GM23338 (cell line): ENCODE data around the gene IRF8.

Experiments
- CREB1 ChIP-seq: fragments of 250-450 bp; sonication (Bioruptor Pico); IDR thresholded peaks from 2 replicates; pipeline ENCODE4 v1.5.0; 2020; ENCODE audit warnings: low read depth, mild to moderate bottlenecking, moderate library complexity
- EZH2 ChIP-seq: fragments of 200-600 bp; sonication (generic); IDR thresholded peaks from one replicate; pipeline ENCODE4 v1.8.0; 2017; ENCODE audit warnings: antibody characterized with exemption, mild to moderate bottlenecking, low read depth; ENCODE audit not compliant: unreplicated experiment
- EZH2phosphoT487 ChIP-seq: fragments of 200-600 bp; sonication (generic); IDR thresholded peaks from one replicate; pipeline ENCODE4 v1.8.1; 2018; ENCODE audit warnings: antibody characterized with exemption; ENCODE audit not compliant: unreplicated experiment
- JUNB ChIP-seq: IDR thresholded peaks from one replicate; pipeline ENCODE4 v1.6.1; 2016; ENCODE audit warnings: antibody characterized with exemption; ENCODE audit not compliant: unreplicated experiment
- NANOG ChIP-seq: IDR thresholded peaks from 2 replicates; pipeline ENCODE4 v1.6.1; 2016; ENCODE audit warnings: antibody characterized with exemption, borderline replicate concordance
- POLR2AphosphoS5 ChIP-seq: IDR thresholded peaks from 2 replicates; pipeline ENCODE4 v1.6.1; 2016; ENCODE audit warnings: antibody characterized with exemption, low read depth
- ZNF114 ChIP-seq: fragments of 250-450 bp; sonication (Bioruptor Pico); IDR thresholded peaks from 2 replicates; pipeline ENCODE4 v1.5.0; 2020; ENCODE audit warnings: mild to moderate bottlenecking, moderate library complexity
- ZNF331 ChIP-seq: fragments of 250-450 bp; sonication (Bioruptor Pico); IDR thresholded peaks from 2 replicates; pipeline ENCODE4 v1.5.0; 2020; ENCODE audit warnings: low read depth, mild to moderate bottlenecking, moderate library complexity
- TF ChIP-seq, protein P1 (sequence below), 2 experiments: fragments of 200-600 bp in 1 of 2; sonication (generic) in 1 of 2; conservative IDR thresholded peaks; 2 replicates each; pipeline versions ENCODE4 v1.5.1 to v1.6.1; 2016 to 2017; ENCODE audit warnings: antibody characterized with exemption in 2 of 2, low read depth in 2 of 2, mild to moderate bottlenecking in 2 of 2, moderate library complexity in 1 of 2
- TF ChIP-seq, protein P2 (sequence below): IDR thresholded peaks from one replicate; pipeline ENCODE4 v1.6.1; 2018; ENCODE audit warnings: antibody characterized with exemption; ENCODE audit not compliant: unreplicated experiment
- TF ChIP-seq, protein P3 (sequence below): IDR thresholded peaks from 2 replicates; pipeline ENCODE4 v1.6.1; 2016; ENCODE audit warnings: antibody characterized with exemption
- TF ChIP-seq, protein P4 (sequence below): fragments of 250-450 bp; sonication (Bioruptor Pico); IDR thresholded peaks from 2 replicates; pipeline ENCODE4 v1.5.0; 2020; ENCODE audit warnings: mild to moderate bottlenecking, moderate library complexity

DNA sequence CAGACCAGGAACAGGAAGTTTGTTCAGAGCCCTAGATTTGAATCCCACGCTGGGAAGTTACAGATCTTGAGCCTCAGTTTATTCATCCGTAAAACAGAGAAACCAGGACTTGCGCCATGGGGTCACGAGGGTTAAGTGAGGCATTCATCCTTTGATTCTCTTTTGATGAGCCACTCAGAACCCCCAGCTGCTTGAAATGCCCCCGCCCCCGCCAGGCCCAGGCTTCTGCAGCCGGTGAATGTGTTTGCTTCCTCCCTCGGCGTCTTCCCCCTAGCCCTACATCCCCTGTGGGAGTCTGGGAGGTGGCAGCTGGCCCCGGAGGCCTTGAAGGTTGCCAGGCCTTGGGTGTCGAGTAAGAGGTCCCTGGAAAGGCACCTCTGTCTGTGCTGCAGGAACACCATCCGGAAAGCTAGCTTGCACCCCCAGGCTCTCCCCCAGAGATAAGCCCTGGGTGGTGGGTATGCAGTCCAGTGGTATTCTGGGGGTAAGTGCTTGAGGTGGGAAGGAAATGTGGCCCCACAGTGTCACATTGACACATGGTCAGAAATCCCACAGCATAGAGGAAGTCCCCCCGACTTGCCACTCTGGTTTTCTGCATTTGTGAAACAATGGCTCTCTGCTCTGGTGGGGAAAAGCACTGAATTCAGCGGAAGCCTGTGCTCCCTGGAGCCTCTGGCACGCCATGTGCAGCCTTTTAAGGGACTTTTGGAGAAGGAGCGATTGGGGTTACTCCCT lies 14.9 kb downstream of the IRF8 start:
- TF ChIP-seq EZH2, result no peak
- TF ChIP-seq, protein P1, sequence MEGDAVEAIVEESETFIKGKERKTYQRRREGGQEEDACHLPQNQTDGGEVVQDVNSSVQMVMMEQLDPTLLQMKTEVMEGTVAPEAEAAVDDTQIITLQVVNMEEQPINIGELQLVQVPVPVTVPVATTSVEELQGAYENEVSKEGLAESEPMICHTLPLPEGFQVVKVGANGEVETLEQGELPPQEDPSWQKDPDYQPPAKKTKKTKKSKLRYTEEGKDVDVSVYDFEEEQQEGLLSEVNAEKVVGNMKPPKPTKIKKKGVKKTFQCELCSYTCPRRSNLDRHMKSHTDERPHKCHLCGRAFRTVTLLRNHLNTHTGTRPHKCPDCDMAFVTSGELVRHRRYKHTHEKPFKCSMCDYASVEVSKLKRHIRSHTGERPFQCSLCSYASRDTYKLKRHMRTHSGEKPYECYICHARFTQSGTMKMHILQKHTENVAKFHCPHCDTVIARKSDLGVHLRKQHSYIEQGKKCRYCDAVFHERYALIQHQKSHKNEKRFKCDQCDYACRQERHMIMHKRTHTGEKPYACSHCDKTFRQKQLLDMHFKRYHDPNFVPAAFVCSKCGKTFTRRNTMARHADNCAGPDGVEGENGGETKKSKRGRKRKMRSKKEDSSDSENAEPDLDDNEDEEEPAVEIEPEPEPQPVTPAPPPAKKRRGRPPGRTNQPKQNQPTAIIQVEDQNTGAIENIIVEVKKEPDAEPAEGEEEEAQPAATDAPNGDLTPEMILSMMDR (conservative IDR thresholded peaks at IDR 0.05; ENCODE audit: low read depth in 2 of 2), result no peak
- TF ChIP-seq EZH2phosphoT487, result no peak
- TF ChIP-seq, protein P2, sequence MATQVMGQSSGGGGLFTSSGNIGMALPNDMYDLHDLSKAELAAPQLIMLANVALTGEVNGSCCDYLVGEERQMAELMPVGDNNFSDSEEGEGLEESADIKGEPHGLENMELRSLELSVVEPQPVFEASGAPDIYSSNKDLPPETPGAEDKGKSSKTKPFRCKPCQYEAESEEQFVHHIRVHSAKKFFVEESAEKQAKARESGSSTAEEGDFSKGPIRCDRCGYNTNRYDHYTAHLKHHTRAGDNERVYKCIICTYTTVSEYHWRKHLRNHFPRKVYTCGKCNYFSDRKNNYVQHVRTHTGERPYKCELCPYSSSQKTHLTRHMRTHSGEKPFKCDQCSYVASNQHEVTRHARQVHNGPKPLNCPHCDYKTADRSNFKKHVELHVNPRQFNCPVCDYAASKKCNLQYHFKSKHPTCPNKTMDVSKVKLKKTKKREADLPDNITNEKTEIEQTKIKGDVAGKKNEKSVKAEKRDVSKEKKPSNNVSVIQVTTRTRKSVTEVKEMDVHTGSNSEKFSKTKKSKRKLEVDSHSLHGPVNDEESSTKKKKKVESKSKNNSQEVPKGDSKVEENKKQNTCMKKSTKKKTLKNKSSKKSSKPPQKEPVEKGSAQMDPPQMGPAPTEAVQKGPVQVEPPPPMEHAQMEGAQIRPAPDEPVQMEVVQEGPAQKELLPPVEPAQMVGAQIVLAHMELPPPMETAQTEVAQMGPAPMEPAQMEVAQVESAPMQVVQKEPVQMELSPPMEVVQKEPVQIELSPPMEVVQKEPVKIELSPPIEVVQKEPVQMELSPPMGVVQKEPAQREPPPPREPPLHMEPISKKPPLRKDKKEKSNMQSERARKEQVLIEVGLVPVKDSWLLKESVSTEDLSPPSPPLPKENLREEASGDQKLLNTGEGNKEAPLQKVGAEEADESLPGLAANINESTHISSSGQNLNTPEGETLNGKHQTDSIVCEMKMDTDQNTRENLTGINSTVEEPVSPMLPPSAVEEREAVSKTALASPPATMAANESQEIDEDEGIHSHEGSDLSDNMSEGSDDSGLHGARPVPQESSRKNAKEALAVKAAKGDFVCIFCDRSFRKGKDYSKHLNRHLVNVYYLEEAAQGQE, result no peak
- TF ChIP-seq NANOG, result no peak
- no peak for TF ChIP-seq POLR2AphosphoS5
- TF ChIP-seq JUNB, result no peak
- TF ChIP-seq, protein P3, sequence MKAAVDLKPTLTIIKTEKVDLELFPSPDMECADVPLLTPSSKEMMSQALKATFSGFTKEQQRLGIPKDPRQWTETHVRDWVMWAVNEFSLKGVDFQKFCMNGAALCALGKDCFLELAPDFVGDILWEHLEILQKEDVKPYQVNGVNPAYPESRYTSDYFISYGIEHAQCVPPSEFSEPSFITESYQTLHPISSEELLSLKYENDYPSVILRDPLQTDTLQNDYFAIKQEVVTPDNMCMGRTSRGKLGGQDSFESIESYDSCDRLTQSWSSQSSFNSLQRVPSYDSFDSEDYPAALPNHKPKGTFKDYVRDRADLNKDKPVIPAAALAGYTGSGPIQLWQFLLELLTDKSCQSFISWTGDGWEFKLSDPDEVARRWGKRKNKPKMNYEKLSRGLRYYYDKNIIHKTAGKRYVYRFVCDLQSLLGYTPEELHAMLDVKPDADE, result no peak
- no peak for TF ChIP-seq CREB1
- TF ChIP-seq ZNF331 (CRISPR knock-in tag), result no peak
- TF ChIP-seq, protein P4, sequence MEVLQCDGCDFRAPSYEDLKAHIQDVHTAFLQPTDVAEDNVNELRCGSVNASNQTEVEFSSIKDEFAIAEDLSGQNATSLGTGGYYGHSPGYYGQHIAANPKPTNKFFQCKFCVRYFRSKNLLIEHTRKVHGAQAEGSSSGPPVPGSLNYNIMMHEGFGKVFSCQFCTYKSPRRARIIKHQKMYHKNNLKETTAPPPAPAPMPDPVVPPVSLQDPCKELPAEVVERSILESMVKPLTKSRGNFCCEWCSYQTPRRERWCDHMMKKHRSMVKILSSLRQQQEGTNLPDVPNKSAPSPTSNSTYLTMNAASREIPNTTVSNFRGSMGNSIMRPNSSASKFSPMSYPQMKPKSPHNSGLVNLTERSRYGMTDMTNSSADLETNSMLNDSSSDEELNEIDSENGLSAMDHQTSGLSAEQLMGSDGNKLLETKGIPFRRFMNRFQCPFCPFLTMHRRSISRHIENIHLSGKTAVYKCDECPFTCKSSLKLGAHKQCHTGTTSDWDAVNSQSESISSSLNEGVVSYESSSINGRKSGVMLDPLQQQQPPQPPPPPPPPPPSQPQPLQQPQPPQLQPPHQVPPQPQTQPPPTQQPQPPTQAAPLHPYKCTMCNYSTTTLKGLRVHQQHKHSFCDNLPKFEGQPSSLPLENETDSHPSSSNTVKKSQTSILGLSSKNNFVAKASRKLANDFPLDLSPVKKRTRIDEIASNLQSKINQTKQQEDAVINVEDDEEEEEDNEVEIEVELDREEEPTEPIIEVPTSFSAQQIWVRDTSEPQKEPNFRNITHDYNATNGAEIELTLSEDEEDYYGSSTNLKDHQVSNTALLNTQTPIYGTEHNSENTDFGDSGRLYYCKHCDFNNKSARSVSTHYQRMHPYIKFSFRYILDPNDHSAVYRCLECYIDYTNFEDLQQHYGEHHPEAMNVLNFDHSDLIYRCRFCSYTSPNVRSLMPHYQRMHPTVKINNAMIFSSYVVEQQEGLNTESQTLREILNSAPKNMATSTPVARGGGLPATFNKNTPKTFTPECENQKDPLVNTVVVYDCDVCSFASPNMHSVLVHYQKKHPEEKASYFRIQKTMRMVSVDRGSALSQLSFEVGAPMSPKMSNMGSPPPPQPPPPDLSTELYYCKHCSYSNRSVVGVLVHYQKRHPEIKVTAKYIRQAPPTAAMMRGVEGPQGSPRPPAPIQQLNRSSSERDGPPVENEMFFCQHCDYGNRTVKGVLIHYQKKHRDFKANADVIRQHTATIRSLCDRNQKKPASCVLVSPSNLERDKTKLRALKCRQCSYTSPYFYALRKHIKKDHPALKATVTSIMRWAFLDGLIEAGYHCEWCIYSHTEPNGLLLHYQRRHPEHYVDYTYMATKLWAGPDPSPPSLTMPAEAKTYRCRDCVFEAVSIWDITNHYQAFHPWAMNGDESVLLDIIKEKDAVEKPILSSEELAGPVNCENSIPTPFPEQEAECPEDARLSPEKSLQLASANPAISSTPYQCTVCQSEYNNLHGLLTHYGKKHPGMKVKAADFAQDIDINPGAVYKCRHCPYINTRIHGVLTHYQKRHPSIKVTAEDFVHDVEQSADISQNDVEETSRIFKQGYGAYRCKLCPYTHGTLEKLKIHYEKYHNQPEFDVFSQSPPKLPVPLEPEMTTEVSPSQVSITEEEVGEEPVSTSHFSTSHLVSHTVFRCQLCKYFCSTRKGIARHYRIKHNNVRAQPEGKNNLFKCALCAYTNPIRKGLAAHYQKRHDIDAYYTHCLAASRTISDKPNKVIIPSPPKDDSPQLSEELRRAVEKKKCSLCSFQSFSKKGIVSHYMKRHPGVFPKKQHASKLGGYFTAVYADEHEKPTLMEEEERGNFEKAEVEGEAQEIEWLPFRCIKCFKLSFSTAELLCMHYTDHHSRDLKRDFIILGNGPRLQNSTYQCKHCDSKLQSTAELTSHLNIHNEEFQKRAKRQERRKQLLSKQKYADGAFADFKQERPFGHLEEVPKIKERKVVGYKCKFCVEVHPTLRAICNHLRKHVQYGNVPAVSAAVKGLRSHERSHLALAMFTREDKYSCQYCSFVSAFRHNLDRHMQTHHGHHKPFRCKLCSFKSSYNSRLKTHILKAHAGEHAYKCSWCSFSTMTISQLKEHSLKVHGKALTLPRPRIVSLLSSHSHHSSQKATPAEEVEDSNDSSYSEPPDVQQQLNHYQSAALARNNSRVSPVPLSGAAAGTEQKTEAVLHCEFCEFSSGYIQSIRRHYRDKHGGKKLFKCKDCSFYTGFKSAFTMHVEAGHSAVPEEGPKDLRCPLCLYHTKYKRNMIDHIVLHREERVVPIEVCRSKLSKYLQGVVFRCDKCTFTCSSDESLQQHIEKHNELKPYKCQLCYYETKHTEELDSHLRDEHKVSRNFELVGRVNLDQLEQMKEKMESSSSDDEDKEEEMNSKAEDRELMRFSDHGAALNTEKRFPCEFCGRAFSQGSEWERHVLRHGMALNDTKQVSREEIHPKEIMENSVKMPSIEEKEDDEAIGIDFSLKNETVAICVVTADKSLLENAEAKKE (CRISPR knock-in tag), result no peak
- no peak for TF ChIP-seq ZNF114 (CRISPR knock-in tag)
